Immature natural killer cell (primary cell): Measurements from ENCODE around the gene SAT1. TPM values are rescaled to one million over a fixed set of nuclear protein-coding genes. Genes with fewer than 3 reads are reported as not detected.

Experiments used
- DNase-seq, 3 donors: peaks; one replicate each; pipeline ENCODE4 v3.0.0; 2022; ENCODE audit warnings: mixed read lengths in 1 of 3
- H3K27ac Mint-ChIP-seq, 6 donors: one replicate each; pipeline ENCODE4 v1.8.0; 2020; ENCODE audit warnings: mixed read lengths in 6 of 6, mild to moderate bottlenecking in 5 of 6, inconsistent platforms in 4 of 6, moderate library complexity in 3 of 6
- H3K27me3 Mint-ChIP-seq, 3 donors: one replicate each; pipeline ENCODE4 v1.8.0; 2020 to 2021; ENCODE audit warnings: low read depth in 3 of 3, mild to moderate bottlenecking in 3 of 3, mixed read lengths in 3 of 3, moderate library complexity in 3 of 3, inconsistent platforms in 1 of 3
- H3K36me3 Mint-ChIP-seq, 3 donors: one replicate each; pipeline ENCODE4 v1.8.0; 2020; ENCODE audit warnings: mixed read lengths in 3 of 3, inconsistent platforms in 2 of 3, mild to moderate bottlenecking in 2 of 3
- H3K4me1 Mint-ChIP-seq, 2 donors: one replicate each; pipeline ENCODE4 v1.8.0; 2020; ENCODE audit warnings: inconsistent platforms in 2 of 2, mild to moderate bottlenecking in 2 of 2, mixed read lengths in 2 of 2, moderate library complexity in 1 of 2
- H3K4me3 Mint-ChIP-seq, 5 donors: one replicate each; pipeline ENCODE4 v1.8.0; 2020; ENCODE audit warnings: mild to moderate bottlenecking in 5 of 5, mixed read lengths in 5 of 5, inconsistent platforms in 3 of 5, moderate library complexity in 3 of 5
- H3K9me3 Mint-ChIP-seq, 6 donors: one replicate each; pipeline ENCODE4 v1.8.0; 2020; ENCODE audit warnings: mild to moderate bottlenecking in 6 of 6, mixed read lengths in 6 of 6, inconsistent platforms in 4 of 6, moderate library complexity in 3 of 6
- polyA plus RNA-seq, 3 donors: library from polyadenylated mRNA; unstranded; fragments of 300-500 nt; fragmentation: Illumina TruSeq; gene quantifications; one replicate each; pipeline ENCODE4 v1.2.3, GENCODE V29; 2021

The SAT1 gene
- polyA plus RNA-seq, 3 donors from 2014 or later, result 114 to 196 (median 123) TPM

DNA sequence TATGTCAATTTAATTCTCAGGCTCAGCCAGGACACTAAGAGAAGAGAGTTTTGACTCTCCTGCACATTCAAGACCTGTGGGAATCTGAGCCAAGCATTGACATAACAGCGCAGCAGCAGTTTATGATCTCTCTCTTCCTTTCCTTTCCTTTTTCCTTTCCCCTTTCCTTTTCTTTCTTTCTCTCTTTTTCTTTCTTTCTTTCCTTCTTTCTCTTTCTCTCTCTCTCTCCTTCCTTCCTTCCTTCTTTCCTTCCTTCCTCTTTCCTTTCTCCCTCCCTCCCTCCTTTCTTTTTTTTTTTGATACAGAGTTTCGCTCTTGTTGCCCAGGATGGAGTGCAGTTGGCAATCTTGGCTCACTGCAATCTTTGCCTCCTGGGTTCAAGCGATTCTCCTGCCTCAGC is 21.6 kb downstream of the SAT1 start:
- Mint-ChIP-seq H3K4me1 (no peaks in the 10 kb centered on the region), H3K27ac (no peak overlapping the region), H3K27me3 (peaks cover 1 to 5% (median 2%) of the 10 kb centered on the region in 3 donors), H3K9me3 (no peaks in the 10 kb centered on the region), H3K4me3 (no peak overlapping the region), H3K36me3 (no peaks in the 10 kb centered on the region)
- no peak for DNase-seq

DNA sequence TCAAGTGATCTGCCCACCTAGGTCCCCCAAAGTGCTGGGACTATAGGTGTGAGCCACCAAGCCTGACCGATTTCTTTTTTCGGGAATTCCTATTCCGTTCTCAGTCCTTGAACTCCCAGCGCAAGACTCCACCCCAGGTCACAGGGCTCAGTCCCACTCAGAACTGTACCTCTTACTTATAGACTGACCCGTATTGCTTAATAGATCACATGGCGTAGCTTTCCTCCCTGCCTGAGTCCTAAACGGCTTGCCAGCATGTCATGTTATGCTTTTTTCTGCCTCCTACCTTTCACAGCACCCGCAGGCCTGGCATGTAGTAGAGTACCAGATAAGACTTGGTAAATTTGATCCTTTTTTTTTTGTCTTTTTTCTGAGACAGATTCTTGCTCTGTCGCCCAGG is 22.4 kb downstream of the SAT1 start:
- Mint-ChIP-seq H3K27ac (no peak overlapping the region), H3K27me3 (peaks cover 1 to 5% (median 2%) of the 10 kb centered on the region in 3 donors), H3K4me3 (no peak overlapping the region), H3K9me3 (no peaks in the 10 kb centered on the region), H3K4me1 (no peaks in the 10 kb centered on the region), H3K36me3 (no peaks in the 10 kb centered on the region)
- DNase-seq, result no peak

DNA sequence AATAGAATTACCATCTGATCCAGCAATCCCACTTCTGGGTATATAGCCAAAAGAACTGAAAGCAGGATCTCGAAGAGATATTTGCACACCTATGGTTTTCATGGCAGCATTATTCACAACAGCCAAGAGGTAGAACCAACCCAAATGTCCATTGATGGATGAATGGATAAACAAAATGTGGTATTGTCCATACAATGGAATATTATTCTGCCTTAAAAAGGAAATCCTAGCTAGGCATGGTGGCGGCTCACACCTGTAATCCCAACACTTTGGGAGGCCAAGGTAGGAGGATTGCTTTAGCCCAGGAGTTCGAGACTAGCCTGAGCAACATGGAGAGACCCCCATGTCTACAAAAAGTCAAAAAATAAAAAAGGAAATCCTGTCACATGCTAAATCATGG is 27.3 kb downstream of the SAT1 start:
- Mint-ChIP-seq H3K9me3 (no peaks in the 10 kb centered on the region), H3K27me3 (peaks cover 2 to 3% (median 2%) of the 10 kb centered on the region in 3 donors), H3K4me1 (no peaks in the 10 kb centered on the region), H3K27ac (no peak overlapping the region), H3K36me3 (no peaks in the 10 kb centered on the region), H3K4me3 (no peak overlapping the region)
- no peak for DNase-seq

DNA sequence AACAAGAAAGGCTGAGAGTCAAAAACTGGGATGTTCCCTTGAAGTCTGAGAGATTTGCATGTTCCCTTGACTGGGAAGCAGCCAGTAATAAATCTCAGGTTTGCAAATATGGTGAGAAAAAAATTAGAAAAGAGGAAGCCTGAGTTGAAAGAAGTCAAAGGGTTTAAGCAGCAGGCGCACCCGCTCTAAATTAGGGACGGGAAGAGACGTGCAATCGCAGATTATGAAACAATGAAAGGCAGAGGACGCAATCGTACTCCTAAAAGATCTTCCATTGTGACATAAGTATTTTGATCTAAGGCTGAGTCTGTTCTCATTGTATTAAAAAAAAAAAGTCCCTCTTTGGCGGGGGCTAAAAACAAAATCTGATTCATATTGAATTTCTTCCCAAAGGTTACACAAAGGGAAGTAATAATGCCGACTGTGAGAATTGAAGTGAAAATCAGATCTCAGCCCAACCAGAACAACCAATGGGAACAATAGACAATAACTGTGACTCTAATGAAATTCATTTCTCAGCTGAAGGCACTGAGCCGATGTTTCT is 28.2 kb downstream of the SAT1 start:
- no peak for DNase-seq
- Mint-ChIP-seq H3K27me3 (peaks cover 3 to 5% (median 3%) of the 10 kb centered on the region in 3 donors), H3K4me1 (no peaks in the 10 kb centered on the region), H3K36me3 (no peaks in the 10 kb centered on the region), H3K9me3 (no peaks in the 10 kb centered on the region), H3K27ac (no peak overlapping the region), H3K4me3 (no peak overlapping the region)

DNA sequence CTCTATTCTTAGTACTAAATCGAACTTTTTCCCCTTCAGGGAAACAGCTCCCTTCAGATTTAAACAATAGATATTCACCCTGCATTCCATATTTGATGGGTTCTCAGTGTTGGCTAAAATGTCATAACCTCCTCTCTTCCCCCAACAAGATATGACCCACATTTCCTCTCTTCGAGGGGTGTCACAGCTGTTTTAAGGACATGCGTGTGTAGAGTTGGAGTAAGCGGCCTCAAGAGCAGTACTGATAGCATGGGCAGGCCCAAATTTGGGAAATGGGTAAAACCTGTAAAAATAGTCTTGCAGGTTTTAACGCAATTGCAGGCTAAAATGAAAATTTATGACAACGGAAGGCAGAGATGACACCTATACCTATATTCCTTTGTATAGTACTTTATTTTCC is 28.7 kb downstream of the SAT1 start:
- no peak overlapping the region for H3K27ac Mint-ChIP-seq
- no peaks in the 10 kb centered on the region for H3K9me3 Mint-ChIP-seq
- H3K4me1 Mint-ChIP-seq, result no peaks in the 10 kb centered on the region
- peaks cover 3 to 5% (median 4%) of the 10 kb centered on the region in 3 donors for H3K27me3 Mint-ChIP-seq
- H3K4me3 Mint-ChIP-seq, result no peak overlapping the region
- no peak for DNase-seq
- H3K36me3 Mint-ChIP-seq, result no peaks in the 10 kb centered on the region

DNA sequence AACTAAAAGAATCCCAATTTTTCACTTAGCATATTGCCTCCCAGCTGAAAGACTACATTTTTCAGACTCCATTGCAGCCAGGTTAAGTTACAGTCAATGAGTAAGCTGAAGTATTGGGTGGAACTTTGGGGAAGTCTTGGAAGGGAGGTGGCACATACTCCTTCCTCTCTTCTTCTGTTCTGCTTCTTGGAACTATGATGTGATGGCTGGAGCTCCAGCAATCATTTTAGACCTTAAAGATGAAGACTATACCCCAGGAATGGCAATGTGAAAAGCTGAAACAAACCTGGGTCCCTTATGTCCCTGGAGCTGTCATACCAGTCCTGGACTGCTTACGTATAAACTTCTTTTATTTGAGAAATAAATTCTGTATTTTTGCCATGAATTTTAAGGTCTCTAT is 30.8 kb downstream of the SAT1 start:
- no peaks in the 10 kb centered on the region for H3K36me3 Mint-ChIP-seq
- peaks cover 1 to 5% (median 4%) of the 10 kb centered on the region in 3 donors for H3K27me3 Mint-ChIP-seq
- DNase-seq, result no peak
- H3K9me3 Mint-ChIP-seq, result no peaks in the 10 kb centered on the region
- H3K4me1 Mint-ChIP-seq, result peaks cover 0 to 4% of the 10 kb centered on the region in 2 donors
- H3K4me3 Mint-ChIP-seq, result no peak overlapping the region
- no peak overlapping the region for H3K27ac Mint-ChIP-seq

DNA sequence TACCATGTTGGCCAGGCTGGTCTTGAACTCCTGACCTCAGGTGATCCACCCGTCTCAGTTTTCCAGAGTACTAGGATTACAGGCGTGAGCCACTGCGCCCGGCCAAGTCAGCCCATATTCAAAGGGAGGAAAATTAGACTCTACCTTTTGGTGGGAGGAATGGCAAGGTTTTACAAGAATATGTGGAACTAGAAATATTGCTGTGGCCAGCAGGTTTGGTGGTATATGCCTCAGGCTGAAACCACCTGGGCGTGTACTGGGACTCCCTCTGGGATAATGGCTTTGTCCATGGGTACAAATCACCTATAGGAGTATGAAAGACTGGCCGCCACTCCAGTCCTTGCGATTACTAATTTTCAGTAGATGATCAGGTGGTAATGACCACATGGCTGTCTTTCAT is 32.4 kb downstream of the SAT1 start:
- Mint-ChIP-seq H3K4me3 (no peak overlapping the region), H3K36me3 (no peaks in the 10 kb centered on the region), H3K27ac (no peak overlapping the region), H3K9me3 (no peaks in the 10 kb centered on the region), H3K4me1 (peaks cover 0 to 4% of the 10 kb centered on the region in 2 donors), H3K27me3 (peaks cover 1 to 5% (median 4%) of the 10 kb centered on the region in 3 donors)
- no peak for DNase-seq

DNA sequence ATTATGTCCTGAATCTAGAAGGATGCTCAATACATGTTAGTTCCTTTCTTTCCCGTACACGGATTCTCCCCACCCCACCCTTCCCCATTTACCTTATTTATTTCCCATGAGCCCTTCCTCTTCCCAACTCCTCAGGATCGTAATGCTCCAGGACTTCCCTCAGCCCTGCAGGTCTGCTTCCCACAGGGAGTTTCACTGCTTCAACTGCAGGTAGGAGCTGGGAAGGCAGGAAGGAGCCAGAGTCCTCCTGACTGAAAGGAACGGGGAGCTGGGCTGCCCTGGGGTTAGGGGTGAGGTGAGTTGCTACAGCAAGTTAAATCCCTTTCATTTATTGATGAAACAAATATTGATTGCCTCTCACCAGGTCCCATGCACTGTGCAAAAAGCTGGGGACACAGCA is 33.2 kb downstream of the SAT1 start:
- H3K27ac Mint-ChIP-seq, result no peak overlapping the region
- H3K27me3 Mint-ChIP-seq, result peaks cover 1 to 5% (median 4%) of the 10 kb centered on the region in 3 donors
- H3K36me3 Mint-ChIP-seq, result no peaks in the 10 kb centered on the region
- DNase-seq, result no peak
- no peaks in the 10 kb centered on the region for H3K9me3 Mint-ChIP-seq
- H3K4me3 Mint-ChIP-seq, result no peak overlapping the region
- H3K4me1 Mint-ChIP-seq, result peaks cover 0 to 4% of the 10 kb centered on the region in 2 donors

DNA sequence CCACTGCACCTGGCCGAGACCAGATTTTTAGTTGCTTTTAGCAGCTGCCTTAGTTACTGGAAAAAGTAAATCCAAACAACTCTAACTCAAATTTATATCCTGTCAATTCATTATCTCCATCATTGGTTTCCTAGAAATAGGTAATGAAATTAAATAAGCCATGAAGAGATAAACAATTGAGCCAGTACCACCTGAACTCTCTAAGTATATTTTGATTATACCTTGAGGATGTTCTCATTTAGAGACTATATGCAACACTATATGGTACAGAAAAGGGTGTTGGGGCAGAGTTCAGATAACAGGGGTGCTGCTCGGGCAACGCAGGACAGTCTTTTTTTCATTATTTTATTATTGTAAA is 35.0 kb downstream of the SAT1 start:
- H3K27me3 Mint-ChIP-seq, result peaks cover 0 to 5% (median 4%) of the 10 kb centered on the region in 3 donors
- H3K9me3 Mint-ChIP-seq, result no peaks in the 10 kb centered on the region
- H3K27ac Mint-ChIP-seq, result no peak overlapping the region
- no peaks in the 10 kb centered on the region for H3K36me3 Mint-ChIP-seq
- DNase-seq, result no peak
- no peak overlapping the region for H3K4me3 Mint-ChIP-seq
- peaks cover 0 to 4% of the 10 kb centered on the region in 2 donors for H3K4me1 Mint-ChIP-seq

DNA sequence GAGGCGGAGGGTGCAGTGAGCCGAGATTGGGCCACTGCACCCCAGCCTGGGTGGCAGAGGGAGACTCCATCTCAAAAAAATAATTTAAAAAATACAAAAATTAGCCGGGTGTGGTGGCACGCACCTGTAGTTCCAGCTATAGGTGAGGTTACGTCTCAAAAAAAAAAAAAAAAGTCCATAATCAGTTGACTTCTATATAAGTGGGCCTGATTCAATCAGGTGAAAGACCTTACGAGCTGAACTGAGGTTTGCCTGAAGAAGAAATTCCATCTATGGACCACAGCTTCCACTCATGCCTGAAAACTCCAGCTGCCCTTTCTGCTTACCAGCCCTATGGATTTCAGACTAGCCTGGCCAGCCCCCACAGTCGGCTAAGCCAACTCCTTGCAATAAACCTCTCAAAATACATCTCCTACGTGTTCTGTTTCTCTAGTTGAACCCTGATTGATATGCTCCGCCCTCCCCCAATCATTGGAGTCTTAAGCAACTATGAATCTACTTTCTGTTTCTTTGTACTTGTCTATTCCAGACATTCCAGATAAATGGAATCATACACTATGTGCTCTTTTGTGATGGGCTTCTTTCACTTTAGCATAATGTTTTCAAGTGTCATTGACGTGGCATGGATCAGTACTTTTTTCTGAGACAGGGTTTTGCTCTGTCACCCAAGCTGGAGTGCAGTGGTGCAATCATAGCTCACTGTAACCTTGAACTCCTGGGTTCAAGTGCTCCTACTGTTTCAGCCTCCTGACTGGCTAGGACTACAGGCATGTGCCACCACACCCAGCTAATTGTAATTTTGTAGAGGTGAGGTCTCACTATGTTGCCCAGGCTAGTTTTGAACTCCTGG is 36.6 kb downstream of the SAT1 start:
- no peaks in the 10 kb centered on the region for H3K36me3 Mint-ChIP-seq
- DNase-seq, result no peak
- H3K4me3 Mint-ChIP-seq, result no peak overlapping the region
- H3K27ac Mint-ChIP-seq, result no peak overlapping the region
- H3K27me3 Mint-ChIP-seq, result peaks cover 0 to 4% (median 3%) of the 10 kb centered on the region in 3 donors
- no peaks in the 10 kb centered on the region for H3K9me3 Mint-ChIP-seq
- H3K4me1 Mint-ChIP-seq, result peaks cover 0 to 4% of the 10 kb centered on the region in 2 donors

DNA sequence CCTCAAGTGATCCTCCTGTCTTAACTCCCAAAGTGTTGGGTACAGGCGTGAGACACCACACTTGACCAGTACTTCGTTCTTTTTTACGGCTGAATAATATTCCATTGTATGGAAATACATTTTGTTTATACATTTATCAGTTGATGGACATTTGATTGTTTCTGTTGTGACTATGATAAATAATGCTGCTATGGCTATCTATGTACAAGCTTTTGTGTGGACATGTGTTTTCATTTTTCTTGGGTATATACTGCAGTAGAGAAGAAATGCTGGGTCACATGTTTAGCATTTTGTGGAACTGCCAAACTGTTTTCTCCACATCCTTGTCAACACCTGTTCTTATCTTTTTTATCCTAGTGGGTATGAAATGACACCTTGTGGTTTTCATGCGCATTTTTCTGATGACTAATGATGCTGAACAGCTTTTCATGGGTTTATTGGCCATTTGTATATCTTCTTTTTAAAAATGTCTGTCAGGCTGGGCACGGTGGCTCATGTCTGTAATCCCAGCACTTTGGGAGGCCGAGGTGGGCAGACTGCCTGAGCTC is 37.3 kb downstream of the SAT1 start:
- H3K9me3 Mint-ChIP-seq, result no peaks in the 10 kb centered on the region
- H3K27me3 Mint-ChIP-seq, result peaks cover 0 to 3% (median 2%) of the 10 kb centered on the region in 3 donors
- peaks cover 0 to 4% of the 10 kb centered on the region in 2 donors for H3K4me1 Mint-ChIP-seq
- DNase-seq, result no peak
- H3K4me3 Mint-ChIP-seq, result no peak overlapping the region
- H3K27ac Mint-ChIP-seq, result no peak overlapping the region
- no peaks in the 10 kb centered on the region for H3K36me3 Mint-ChIP-seq

DNA sequence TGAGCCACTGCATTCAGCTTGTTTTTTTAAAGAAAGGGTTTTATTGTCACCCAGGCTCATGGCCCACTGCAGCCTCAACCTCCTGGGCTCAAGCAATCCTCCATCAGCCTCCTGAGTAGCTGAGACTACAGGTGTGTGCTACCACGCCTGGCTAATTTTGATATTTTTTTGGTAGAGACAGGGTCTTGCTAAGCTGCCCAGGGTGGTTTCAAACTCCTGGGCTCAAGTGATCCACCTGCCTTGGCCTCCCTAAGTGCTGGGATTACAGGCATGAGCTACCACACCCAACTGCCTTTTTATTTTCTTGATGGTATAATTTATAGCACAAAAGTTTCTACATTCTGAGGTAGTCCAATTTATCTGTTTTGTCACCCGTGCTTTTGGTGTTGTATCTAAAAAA is 38.9 kb downstream of the SAT1 start:
- H3K9me3 Mint-ChIP-seq, result no peaks in the 10 kb centered on the region
- H3K4me1 Mint-ChIP-seq, result peaks cover 0 to 4% of the 10 kb centered on the region in 2 donors

DNA sequence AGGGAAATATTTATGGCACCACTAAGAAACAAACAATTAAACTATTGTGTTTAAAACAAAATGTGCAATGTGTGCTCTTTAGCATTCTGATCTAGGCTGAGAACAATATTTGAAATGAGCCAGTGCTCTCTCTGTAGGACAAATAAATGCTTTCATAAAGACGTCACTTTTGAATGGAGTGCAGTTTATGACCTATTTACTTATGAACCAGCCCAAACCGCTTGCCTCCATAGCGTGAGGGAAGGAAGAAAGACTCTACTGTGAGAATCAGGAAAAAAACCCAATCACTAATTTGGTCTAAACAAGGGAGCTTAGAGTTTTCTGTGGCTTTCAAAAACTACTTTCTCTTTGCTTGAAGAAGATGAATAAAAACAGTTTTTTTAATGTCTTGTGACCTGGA is 39.4 kb downstream of the SAT1 start:
- no peak overlapping the region for H3K4me3 Mint-ChIP-seq
- peaks cover 0 to under 1% of the 10 kb centered on the region in 2 donors for H3K4me1 Mint-ChIP-seq
- H3K27ac Mint-ChIP-seq, result no peak overlapping the region
- H3K36me3 Mint-ChIP-seq, result no peaks in the 10 kb centered on the region
- DNase-seq, result no peak
- H3K27me3 Mint-ChIP-seq, result no peaks in the 10 kb centered on the region
- H3K9me3 Mint-ChIP-seq, result no peaks in the 10 kb centered on the region

More for the DNA sequence above, 38.9 kb downstream of the SAT1 start:
- Mint-ChIP-seq H3K27me3 (no peaks in the 10 kb centered on the region), H3K27ac (no peak overlapping the region), H3K36me3 (no peaks in the 10 kb centered on the region), H3K4me3 (no peak overlapping the region)
- DNase-seq, result no peak

DNA sequence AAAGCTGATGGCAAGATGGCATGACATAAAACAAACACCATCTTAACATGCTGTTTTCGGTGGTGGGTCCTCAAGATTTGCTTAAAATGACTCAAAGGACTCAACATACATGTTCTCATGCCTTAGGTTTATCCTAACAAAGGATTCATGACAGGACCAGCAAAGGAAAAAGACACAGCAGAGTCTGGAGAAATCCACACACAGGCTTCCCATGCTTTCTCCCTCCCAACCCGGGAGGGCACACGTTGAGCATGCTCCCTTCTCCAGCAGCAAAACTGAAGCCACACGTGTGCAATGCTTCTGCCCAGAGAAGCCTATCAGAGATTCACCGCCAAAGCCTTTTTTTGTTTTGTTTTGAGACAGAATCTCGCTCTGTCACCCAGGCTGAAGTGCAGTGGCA is 39.9 kb downstream of the SAT1 start:
- DNase-seq, result no peak
- no peaks in the 10 kb centered on the region for H3K36me3 Mint-ChIP-seq
- H3K9me3 Mint-ChIP-seq, result no peaks in the 10 kb centered on the region
- peaks cover 0 to under 1% (median 0%) of the 10 kb centered on the region in 3 donors for H3K27me3 Mint-ChIP-seq
- no peak overlapping the region for H3K4me3 Mint-ChIP-seq
- H3K27ac Mint-ChIP-seq, result no peak overlapping the region
- no peaks in the 10 kb centered on the region for H3K4me1 Mint-ChIP-seq
